HepG2 (cell line): ENCODE measurements around the gene NBR1. TPM values are rescaled to one million over a fixed set of nuclear protein-coding genes. Genes with fewer than 3 reads are reported as not detected.

ENCODE experiments used
- AKNA ChIP-seq: sonication (generic); formaldehyde crosslinking; IDR thresholded peaks from 2 replicates; pipeline ENCODE4 v1.4.0; 2020; ENCODE audit warnings: missing genetic modification reagents, borderline replicate concordance
- ARNT ChIP-seq: fragments of 450-650 bp; IDR thresholded peaks from 2 replicates; pipeline ENCODE4 v1.6.1; 2017
- ATF7-NPFF ChIP-seq: sonication (generic); formaldehyde crosslinking; IDR thresholded peaks from 2 replicates; pipeline ENCODE4 v1.8.1; 2023; ENCODE audit warnings: mild to moderate bottlenecking, low read depth, missing genetic modification reagents, moderate library complexity
- DMAP1 ChIP-seq: IDR thresholded peaks from 2 replicates; pipeline ENCODE4 v1.6.1; 2016
- IRX3 ChIP-seq: sonication (generic); formaldehyde crosslinking; IDR thresholded peaks from 2 replicates; pipeline ENCODE4 v1.8.1; 2023; ENCODE audit warnings: mild to moderate bottlenecking, low read depth, missing genetic modification reagents, borderline replicate concordance
- MAF1 ChIP-seq: sonication (generic); formaldehyde crosslinking; IDR thresholded peaks from 2 replicates; pipeline ENCODE4 v1.5.0; 2020; ENCODE audit warnings: missing genetic modification reagents, borderline replicate concordance
- RXRA ChIP-seq: sonication (generic); formaldehyde crosslinking; IDR thresholded peaks from 2 replicates; pipeline ENCODE4 v1.5.1; 2020; ENCODE audit warnings: missing genetic modification reagents
- TARDBP ChIP-seq: sonication (generic); formaldehyde crosslinking; IDR thresholded peaks from 2 replicates; pipeline ENCODE4 v1.8.0; 2022; ENCODE audit warnings: mild to moderate bottlenecking, missing genetic modification reagents
- TCF7L2 ChIP-seq: IDR thresholded peaks from 2 replicates; pipeline ENCODE4 v1.6.1; 2011; ENCODE audit warnings: mild to moderate bottlenecking, low read depth, low read length, moderate library complexity
- XRCC5 ChIP-seq: fragments of 200-400 bp; formaldehyde crosslinking; optimal IDR thresholded peaks from 2 replicates; pipeline ENCODE3; 2017; ENCODE audit warnings: mild to moderate bottlenecking, low read length
- ZBTB37 ChIP-seq: sonication (generic); formaldehyde crosslinking; IDR thresholded peaks from 2 replicates; pipeline ENCODE4 v1.4.0; 2020; ENCODE audit warnings: mild to moderate bottlenecking, missing genetic modification reagents
- ZNF260 ChIP-seq: sonication (generic); formaldehyde crosslinking; IDR thresholded peaks from 2 replicates; pipeline ENCODE4 v1.4.0; 2020; ENCODE audit warnings: missing genetic modification reagents, low read depth, mild to moderate bottlenecking, borderline replicate concordance
- ZNF296 ChIP-seq: sonication (generic); formaldehyde crosslinking; conservative IDR thresholded peaks from 2 replicates; pipeline ENCODE4 v1.5.0; 2020; ENCODE audit warnings: mild to moderate bottlenecking, missing genetic modification reagents
- ZNF557 ChIP-seq: sonication (generic); formaldehyde crosslinking; IDR thresholded peaks from 2 replicates; pipeline ENCODE4 v1.4.0; 2020; ENCODE audit warnings: missing genetic modification reagents
- ZNF761 ChIP-seq: sonication (generic); formaldehyde crosslinking; conservative IDR thresholded peaks from 2 replicates; pipeline ENCODE4 v1.4.0; 2020; ENCODE audit warnings: mild to moderate bottlenecking, missing genetic modification reagents
- ZSCAN21 ChIP-seq: sonication (generic); formaldehyde crosslinking; IDR thresholded peaks from 2 replicates; pipeline ENCODE4 v1.8.0; 2022; ENCODE audit warnings: mild to moderate bottlenecking, missing genetic modification reagents, moderate library complexity, borderline replicate concordance
- ZSCAN22 ChIP-seq: sonication (generic); formaldehyde crosslinking; IDR thresholded peaks from 2 replicates; pipeline ENCODE4 v1.4.0; 2020; ENCODE audit warnings: mild to moderate bottlenecking, missing genetic modification reagents
- ZSCAN29 ChIP-seq: sonication (generic); formaldehyde crosslinking; conservative IDR thresholded peaks from 2 replicates; pipeline ENCODE4 v1.4.0; 2020; ENCODE audit warnings: mild to moderate bottlenecking, missing genetic modification reagents
- polyA plus RNA-seq, 8 experiments: library from polyadenylated mRNA; depleted of rRNA in 3 of 8; stranded (reverse) in 7 of 8; unstranded in 1 of 8; fragments of >200 nt; fragmentation: Illumina TruSeq in 4 of 8; extraction: Trizol in 4 of 8; gene quantifications; 2 replicates each; pipeline versions ENCODE4 v1.2.1 to v1.2.3, GENCODE V29; 2011 to 2016; ENCODE audit warnings: low read depth in 4 of 8, missing spikeins in 1 of 8, mixed read lengths in 1 of 8; ENCODE audit not compliant: insufficient read depth in 1 of 8
- total RNA-seq, 5 experiments: library from RNA; depleted of rRNA; stranded (reverse); fragments of >200 nt; fragmentation: Illumina TruSeq; extraction: Trizol; gene quantifications; 2 replicates each; pipeline ENCODE4 v1.2.3, GENCODE V29; 2016; ENCODE audit warnings: low read depth in 1 of 5

The NBR1 gene
- total and polyA plus RNA-seq, 2 of the 13 experiments (the other 11 are each of a cell fraction or from before 2014, with no cell fraction given) = 51.7 to 121 TPM

- TF ChIP-seq AKNA (CRISPR knock-in tag) (no peak), XRCC5 (peak; percentile 71), TCF7L2 (no peak), ZNF557 (CRISPR knock-in tag) (0 out of 2 replicates have a peak, but pooled peaks have one; percentile 22), ZBTB37 (CRISPR knock-in tag) (no peak), ZNF761 (CRISPR knock-in tag) (0 out of 2 replicates have a peak, but pooled peaks have one; percentile 56), ZNF296 (CRISPR knock-in tag) (no peak), ZSCAN29 (CRISPR knock-in tag) (0 out of 2 replicates have a peak, but pooled peaks have one; percentile 47), ZSCAN22 (CRISPR knock-in tag) (0 out of 2 replicates have a peak, but pooled peaks have one; percentile 51), TARDBP (CRISPR knock-in tag) (peak; percentile 77), ZNF260 (peak; percentile 50; the same call in 1 of the 2 replicates), DMAP1 (CRISPR knock-in tag) (peak; percentile 89), ARNT (no peak), IRX3 (CRISPR knock-in tag) (no peak), MAF1 (CRISPR knock-in tag) (no peak), ATF7-NPFF (CRISPR knock-in tag) (no peak), ZSCAN21 (CRISPR knock-in tag) (peak; percentile 76), RXRA (CRISPR knock-in tag) (no peak; the same call in 1 of the 2 replicates)
Observed at GRCh38 chr17:43125133-43125966, 45.7 kb upstream of the NBR1 start, which contains the start of gene BRCA1 (continued).
